Thyroid gland (tissue), 4 donors: ENCODE data around the gene PPP1R9A. TPM values are rescaled to one million over a fixed set of nuclear protein-coding genes. Genes with fewer than 3 reads are reported as not detected.
A peak's percentile ranks its signal among the peaks of the same experiment; 100 is the strongest.

Experiments
- DNase-seq, 2 donors: peaks; one replicate each; pipeline ENCODE4 v3.0.0-alpha.2; 2019
- H3K27ac ChIP-seq, 3 donors: fragments of 200-600 bp; sonication (generic); 1 replicate in 2 of 3; 2 replicates in 1 of 3; pipeline ENCODE4 v1.5.1; 2016 to 2019; ENCODE audit warnings: mild to moderate bottlenecking in 1 of 3, moderate library complexity in 1 of 3
- H3K27me3 ChIP-seq: fragments of 200-600 bp; sonication (generic); one replicate; pipeline ENCODE4 v1.5.1; 2019
- H3K36me3 ChIP-seq, 2 donors: fragments of 200-600 bp; sonication (generic); one replicate each; pipeline ENCODE4 v1.5.1; 2016 to 2019
- H3K4me1 ChIP-seq, 2 donors: fragments of 200-600 bp; sonication (generic); one replicate each; pipeline ENCODE4 v1.5.1; 2017 to 2019
- H3K4me3 ChIP-seq, 3 donors: fragments of 200-600 bp; sonication (generic); replicated peaks in 1 of 3; 1 replicate in 2 of 3; 2 replicates in 1 of 3; pipeline ENCODE4 v1.5.1; 2016; ENCODE audit warnings: mild to moderate bottlenecking in 1 of 3
- H3K9me3 ChIP-seq: fragments of 200-600 bp; sonication (generic); one replicate; pipeline ENCODE4 v1.5.1; 2017
- CTCF ChIP-seq, 6 experiments: fragments of 200-600 bp in 3 of 6; fragments of 450-650 bp in 3 of 6; sonication (generic) in 3 of 6; IDR thresholded peaks; one replicate each; pipeline ENCODE4 v1.5.1; 2016 to 2019; ENCODE audit warnings: antibody characterized with exemption in 6 of 6, mild to moderate bottlenecking in 2 of 6, inconsistent platforms in 1 of 6, moderate library complexity in 1 of 6
- POLR2A ChIP-seq, 2 donors: fragments of 450-650 bp; IDR thresholded peaks; one replicate each; pipeline ENCODE4 v1.6.1; 2017; ENCODE audit warnings: antibody characterized with exemption in 2 of 2, mild to moderate bottlenecking in 2 of 2, moderate library complexity in 1 of 2
- WGBS, 2 donors: methylation state at CpG; one replicate each; pipeline ENCODE4 v1.1.5; 2017; 5-methylcytosine and 5-hydroxymethylcytosine counted together
- intact Hi-C: fragments of 100-400 bp; cut with DNase I; formaldehyde crosslinking; loops from one replicate; pipeline ENCODE4 v1.15.1; 2023
- total RNA-seq, 4 donors: library from RNA; depleted of rRNA; stranded (reverse); fragments of >200 nt; gene quantifications; one replicate each; pipeline ENCODE4 v1.2.3, GENCODE V29; 2016

The PPP1R9A gene
- total RNA-seq, 4 donors from 2014 or later = 38.8 to 89.6 (median 45.5) TPM

- peaks cover 0 to 5% of the 10 kb centered on the region in 2 donors for H3K4me1 ChIP-seq
- H3K27ac ChIP-seq = no peak overlapping the region
- no peak overlapping the region for H3K4me3 ChIP-seq
- no peak for DNase-seq
- no peaks in the 10 kb centered on the region for H3K27me3 ChIP-seq
- no peaks in the 10 kb centered on the region for H3K9me3 ChIP-seq
- intact Hi-C loops = no loop called here
- TF ChIP-seq POLR2A (IDR thresholded peaks at IDR 0.05) (no peak), CTCF (IDR thresholded peaks at IDR 0.05) (no peak)
- 85 to 89% methylated on average over 3 of the region's 3 CpGs for WGBS, 2 donors
- no peaks in the 10 kb centered on the region for H3K36me3 ChIP-seq
Measured at GRCh38 chr7:95097291-95097690, 189.9 kb downstream of the PPP1R9A start.

- no peaks in the 10 kb centered on the region for H3K36me3 ChIP-seq
- TF ChIP-seq CTCF (IDR thresholded peaks at IDR 0.05) (no peak), POLR2A (IDR thresholded peaks at IDR 0.05) (no peak)
- DNase-seq = no peak
- H3K4me1 ChIP-seq = peaks cover 3 to 5% of the 10 kb centered on the region in 2 donors
- H3K27me3 ChIP-seq = no peaks in the 10 kb centered on the region
- H3K4me3 ChIP-seq = no peak overlapping the region
- H3K9me3 ChIP-seq = no peaks in the 10 kb centered on the region
- H3K27ac ChIP-seq = no peak overlapping the region
- 82 to 92% methylated on average over 2 of the region's 2 CpGs for WGBS, 2 donors
- intact Hi-C loops = no loop called here
Measured at GRCh38 chr7:95097851-95098250, 190.5 kb downstream of the PPP1R9A start.

GRCh38 chr7:95099106-95099505 is 191.7 kb downstream of the PPP1R9A start:
- 43 to 86% methylated on average over 1 of the region's 1 CpG for WGBS, 2 donors
- TF ChIP-seq CTCF (IDR thresholded peaks at IDR 0.05) = no peak
- TF ChIP-seq POLR2A (IDR thresholded peaks at IDR 0.05) = no peak
- Histone ChIP-seq H3K27ac (no peak overlapping the region), H3K27me3 (no peaks in the 10 kb centered on the region), H3K4me3 (no peak overlapping the region), H3K9me3 (no peaks in the 10 kb centered on the region), H3K36me3 (no peaks in the 10 kb centered on the region), H3K4me1 (peaks cover 6 to 13% of the 10 kb centered on the region in 2 donors)
- no peak for DNase-seq
- intact Hi-C loops = no loop called here

GRCh38 chr7:95101422-95101821 is 194.0 kb downstream of the PPP1R9A start:
- no peak for DNase-seq
- Histone ChIP-seq H3K36me3 (no peaks in the 10 kb centered on the region), H3K27me3 (no peaks in the 10 kb centered on the region), H3K27ac (no peak overlapping the region), H3K9me3 (no peaks in the 10 kb centered on the region), H3K4me1 (peaks cover 5 to 17% of the 10 kb centered on the region in 2 donors), H3K4me3 (no peak overlapping the region)
- TF ChIP-seq CTCF (IDR thresholded peaks at IDR 0.05) = no peak
- no peak for TF ChIP-seq POLR2A (IDR thresholded peaks at IDR 0.05)
- WGBS, 2 donors = 96 to 97% methylated on average over 5 of the region's 5 CpGs
- intact Hi-C loops = no loop called here

GRCh38 chr7:95102662-95103061 is 195.3 kb downstream of the PPP1R9A start:
- H3K4me3 ChIP-seq = no peak overlapping the region
- peaks cover 5 to 17% of the 10 kb centered on the region in 2 donors for H3K4me1 ChIP-seq
- WGBS, 2 donors = 83 to 90% methylated on average over 3 of the region's 3 CpGs
- H3K36me3 ChIP-seq = no peaks in the 10 kb centered on the region
- H3K9me3 ChIP-seq = no peaks in the 10 kb centered on the region
- peak overlapping the region; percentile 73 to 91 (median 86) for H3K27ac ChIP-seq
- no peaks in the 10 kb centered on the region for H3K27me3 ChIP-seq
- no peak for DNase-seq
- intact Hi-C loops = no loop called here
- TF ChIP-seq CTCF (IDR thresholded peaks at IDR 0.05) = no peak
- no peak for TF ChIP-seq POLR2A (IDR thresholded peaks at IDR 0.05)
